Measurements from ENCODE around the gene C4A. TPM values are rescaled to one million over a fixed set of nuclear protein-coding genes. Genes with fewer than 3 reads are reported as not detected.
A peak's percentile ranks its signal among the peaks of the same experiment; 100 is the strongest.

C4A gene
- total and polyA plus RNA-seq, 2 of the 13 experiments (the other 11 are each of a cell fraction or from before 2014, with no cell fraction given), result 165 to 478 TPM

- TF ChIP-seq ZNF607 (CRISPR knock-in tag; IDR thresholded peaks at IDR 0.05; ENCODE audit: borderline replicate concordance) (peak; percentile 81; the same call in 1 of the 2 replicates), ZNF331 (CRISPR knock-in tag; IDR thresholded peaks at IDR 0.05) (peak; percentile 90), ZBTB42 (CRISPR knock-in tag; IDR thresholded peaks at IDR 0.05) (no peak), ZMYM4 (CRISPR knock-in tag; IDR thresholded peaks at IDR 0.05) (peak; percentile 86), BRD4 (CRISPR knock-in tag; IDR thresholded peaks at IDR 0.05) (peak; percentile 87; the same call in 1 of the 2 replicates), ZNF558 (CRISPR knock-in tag; IDR thresholded peaks at IDR 0.05; ENCODE audit: borderline replicate concordance) (0 out of 2 replicates have a peak, but pooled peaks have one; percentile 39), GABPA (IDR thresholded peaks at IDR 0.05; ENCODE audit: low read depth, low read length) (no peak), GABPA (CRISPR knock-in tag; IDR thresholded peaks at IDR 0.05; ENCODE audit: low read depth) (peak; percentile 60; the same call in 1 of the 2 replicates), GPN1 (CRISPR knock-in tag; IDR thresholded peaks at IDR 0.05; ENCODE audit: borderline replicate concordance) (no peak), ZBTB7B (CRISPR knock-in tag; IDR thresholded peaks at IDR 0.05) (peak; percentile 84), DNMT3B (CRISPR knock-in tag; conservative IDR thresholded peaks at IDR 0.05) (0 out of 2 replicates have a peak, but pooled peaks have one; percentile 16), HMGXB4 (CRISPR knock-in tag; IDR thresholded peaks at IDR 0.05; ENCODE audit: borderline replicate concordance in 1 of 2, low read depth in 1 of 2) (peak; percentile 98), EZH2 (conservative IDR thresholded peaks at IDR 0.05; ENCODE audit: low read depth, low read length) (no peak), TRAFD1 (CRISPR knock-in tag; IDR thresholded peaks at IDR 0.05; ENCODE audit: borderline replicate concordance) (peak; percentile 91; the same call in 1 of the 2 replicates), ZNF263 (CRISPR knock-in tag; IDR thresholded peaks at IDR 0.05) (peak; percentile 63; the same call in 1 of the 2 replicates), ZZZ3 (CRISPR knock-in tag; IDR thresholded peaks at IDR 0.05; ENCODE audit: borderline replicate concordance) (peak; percentile 68; the same call in 1 of the 2 replicates), ZNF556 (CRISPR knock-in tag; IDR thresholded peaks at IDR 0.05; ENCODE audit: borderline replicate concordance) (0 out of 2 replicates have a peak, but pooled peaks have one; percentile 65), SPEN (CRISPR knock-in tag; IDR thresholded peaks at IDR 0.05; ENCODE audit: low read depth) (peak; percentile 91), AGO2 (optimal IDR thresholded peaks at IDR 0.05; ENCODE audit: low read depth, low read length) (peak; percentile 64), KLF16 (CRISPR knock-in tag; IDR thresholded peaks at IDR 0.05) (peak in 1 of 2 experiments; percentile 73; a peak in 1 of 4 replicates), ZNF629 (CRISPR knock-in tag; conservative IDR thresholded peaks at IDR 0.05) (peak; percentile 71), SOX6 (IDR thresholded peaks at IDR 0.05) (no peak), SOX6 (CRISPR knock-in tag; IDR thresholded peaks at IDR 0.05) (peak; percentile 74)
These were observed 66.3 kb downstream of the C4A start (continued) for GRCh38 chr6:32047855-32048766.

All from HepG2 (cell line).